Upper lobe of left lung (tissue), 6 donors: ENCODE measurements around the gene PELO. TPM values are rescaled to one million over a fixed set of nuclear protein-coding genes. Genes with fewer than 3 reads are reported as not detected.
A peak's percentile ranks its signal among the peaks of the same experiment; 100 is the strongest.

Source experiments
- ATAC-seq, 2 donors: fragments of 200-7000 bp; cut with Tn5 transposase; one replicate each; pipeline ENCODE4 v1.9.1; 2022; ENCODE audit warnings: mild to moderate bottlenecking in 2 of 2, moderate library complexity in 2 of 2; ENCODE audit not compliant: low FRiP score in 2 of 2
- DNase-seq, 2 donors: peaks; one replicate each; pipeline ENCODE4 v3.0.0-alpha.2; 2019 to 2020
- H3K27ac ChIP-seq, 4 donors: fragments of 200-600 bp; sonication (generic); one replicate each; pipeline ENCODE4 v1.5.1; 2016 to 2019
- H3K27me3 ChIP-seq, 4 donors: fragments of 200-600 bp; sonication (generic); one replicate each; pipeline ENCODE4 v1.5.1; 2017 to 2019
- H3K36me3 ChIP-seq, 4 donors: fragments of 200-600 bp; sonication (generic); one replicate each; pipeline ENCODE4 v1.5.1; 2016 to 2019
- H3K4me1 ChIP-seq, 4 donors: fragments of 200-600 bp; sonication (generic); one replicate each; pipeline ENCODE4 v1.5.1; 2018 to 2019
- H3K4me3 ChIP-seq, 4 donors: fragments of 200-600 bp; sonication (generic); one replicate each; pipeline ENCODE4 v1.5.1; 2017 to 2019; ENCODE audit warnings: mild to moderate bottlenecking in 2 of 4, moderate library complexity in 1 of 4
- H3K9me3 ChIP-seq, 4 donors: fragments of 200-600 bp; sonication (generic); one replicate each; pipeline ENCODE4 v1.5.1; 2018 to 2019
- CTCF ChIP-seq, 6 experiments: fragments of 450-650 bp in 4 of 6; fragments of 200-600 bp in 2 of 6; sonication (generic) in 2 of 6; IDR thresholded peaks; one replicate each; pipeline ENCODE4 v1.5.1; 2016 to 2019; ENCODE audit warnings: antibody characterized with exemption in 6 of 6
- EP300 ChIP-seq, 4 donors: sonication (generic); formaldehyde crosslinking; IDR thresholded peaks; one replicate each; pipeline ENCODE4 v1.5.1; 2017; ENCODE audit warnings: antibody characterized with exemption in 4 of 4, control low read depth in 2 of 4
- POLR2A ChIP-seq, 4 donors: fragments of 450-650 bp; IDR thresholded peaks; one replicate each; pipeline ENCODE4 v1.5.1; 2016 to 2017; ENCODE audit warnings: antibody characterized with exemption in 4 of 4, mild to moderate bottlenecking in 2 of 4
- POLR2AphosphoS5 ChIP-seq, 2 donors: sonication (generic); formaldehyde crosslinking; IDR thresholded peaks; one replicate each; pipeline ENCODE4 v1.5.1; 2017; ENCODE audit warnings: antibody characterized with exemption in 2 of 2
- WGBS, 2 donors: methylation state at CpG; one replicate each; pipeline ENCODE4 v1.1.5; 2017 to 2018; 5-methylcytosine and 5-hydroxymethylcytosine counted together
- total RNA-seq, 6 donors: library from RNA; depleted of rRNA in 4 of 6; stranded (reverse); fragments of >200 nt in 4 of 6; gene quantifications; one replicate each; pipeline versions ENCODE4 v1.1.0 to v1.2.1, GENCODE V29; 2016 to 2021
- donor health status: DM: no; HTN: no; CAD: no; lungs with moderate emphysema.
- donor health status: DM: no; HTN: yes; CAD: no; lungs with severe emphysema.

PELO gene, protein sequence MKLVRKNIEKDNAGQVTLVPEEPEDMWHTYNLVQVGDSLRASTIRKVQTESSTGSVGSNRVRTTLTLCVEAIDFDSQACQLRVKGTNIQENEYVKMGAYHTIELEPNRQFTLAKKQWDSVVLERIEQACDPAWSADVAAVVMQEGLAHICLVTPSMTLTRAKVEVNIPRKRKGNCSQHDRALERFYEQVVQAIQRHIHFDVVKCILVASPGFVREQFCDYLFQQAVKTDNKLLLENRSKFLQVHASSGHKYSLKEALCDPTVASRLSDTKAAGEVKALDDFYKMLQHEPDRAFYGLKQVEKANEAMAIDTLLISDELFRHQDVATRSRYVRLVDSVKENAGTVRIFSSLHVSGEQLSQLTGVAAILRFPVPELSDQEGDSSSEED
- total RNA-seq: 10 to 100 TPM; 15.0 to 42.3 (median 28.7) TPM

DNA sequence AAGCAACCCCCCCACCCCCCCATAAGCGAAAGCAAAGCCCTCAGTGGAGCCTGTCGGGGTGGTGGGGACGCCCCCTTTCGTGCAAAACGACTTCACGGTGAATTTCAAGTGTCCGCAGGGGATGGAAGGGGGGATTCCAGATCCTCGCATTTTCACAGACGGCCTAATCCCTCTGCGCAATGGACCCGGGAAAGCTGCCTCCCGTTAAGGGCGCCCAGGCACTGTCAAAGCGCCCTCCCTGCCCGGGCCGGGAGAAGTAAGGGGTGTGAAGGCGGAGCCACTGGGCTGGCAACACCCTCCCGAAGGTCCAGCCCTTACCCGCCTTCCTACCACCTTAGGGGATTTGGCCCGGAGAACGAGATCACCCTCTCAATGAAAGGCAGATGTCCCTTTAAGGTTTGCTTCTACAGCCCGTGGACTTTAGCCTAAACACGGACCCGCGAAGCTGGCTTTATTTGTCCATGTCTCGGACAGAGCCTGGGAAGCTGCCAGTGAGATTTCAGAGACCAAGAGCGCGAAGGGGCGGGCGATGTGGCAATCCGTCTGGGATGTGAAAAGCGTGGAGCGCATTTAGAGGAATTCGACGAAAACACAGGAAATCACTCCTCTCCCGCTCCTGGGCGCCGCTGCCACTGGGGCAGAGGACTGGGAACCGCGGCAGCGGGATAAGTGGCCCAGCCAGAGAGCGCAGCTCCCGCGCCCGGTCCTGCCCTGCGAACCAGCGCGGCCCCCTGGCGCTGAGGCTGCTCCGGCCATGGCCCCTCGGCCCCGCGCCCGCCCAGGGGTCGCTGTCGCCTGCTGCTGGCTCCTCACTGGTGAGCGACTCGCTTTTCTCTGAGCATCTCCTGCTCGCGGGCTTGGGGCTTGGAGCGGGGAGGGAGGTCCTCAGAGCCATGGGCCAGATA is at the start of gene PELO, which contains the start of gene ITGA1:
PELO (plus strand) TSS at position 317 of the 905 bp plus-strand sequence. CDS start 12,479 bp downstream, outside the sequence.
ITGA1 (plus strand) TSS at position 317 of the 905 bp plus-strand sequence; CDS start at position 755, 438 bp downstream.
- DNase-seq (peak; percentile 81 to 92), ATAC-seq (peak; percentile 90 to 94)
- TF ChIP-seq POLR2AphosphoS5 (IDR thresholded peaks at IDR 0.05) (peak; percentile 11 to 63), EP300 (IDR thresholded peaks at IDR 0.05) (no peak), POLR2A (IDR thresholded peaks at IDR 0.05) (peak in 3 of 4 donors; percentile 45 to 61 (median 50)), CTCF (IDR thresholded peaks at IDR 0.05) (peak; percentile 19 to 75 (median 52))
- Histone ChIP-seq H3K4me1 (peaks cover 7 to 21% (median 11%) of the 10 kb centered on the region in 4 donors), H3K4me3 (peak within 1 kb of the TSS; percentile 51 to 81 (median 61)), H3K36me3 (no peaks in the 10 kb centered on the region), H3K27me3 (no peaks in the 10 kb centered on the region), H3K9me3 (no peaks in the 10 kb centered on the region), H3K27ac (peak within 1 kb of the TSS; percentile 88 to 94 (median 89))
- WGBS, 2 donors: 0 to 1% methylated on average over 25 to 60 of the region's 61 CpGs

GRCh38 chr5:52738095-52738506 is 49.6 kb upstream of the PELO start:
- H3K4me3 ChIP-seq: no peak overlapping the region
- no peaks in the 10 kb centered on the region for H3K27me3 ChIP-seq
- H3K9me3 ChIP-seq: no peaks in the 10 kb centered on the region
- H3K36me3 ChIP-seq: no peaks in the 10 kb centered on the region
- no peak for ATAC-seq
- no peak overlapping the region for H3K27ac ChIP-seq
- DNase-seq: no peak
- peaks cover 0 to 7% (median 4%) of the 10 kb centered on the region in 4 donors for H3K4me1 ChIP-seq
- TF ChIP-seq POLR2AphosphoS5 (IDR thresholded peaks at IDR 0.05): no peak
- no peak for TF ChIP-seq POLR2A (IDR thresholded peaks at IDR 0.05)
- no peak for TF ChIP-seq CTCF (IDR thresholded peaks at IDR 0.05)
- no peak for TF ChIP-seq EP300 (IDR thresholded peaks at IDR 0.05)

DNA sequence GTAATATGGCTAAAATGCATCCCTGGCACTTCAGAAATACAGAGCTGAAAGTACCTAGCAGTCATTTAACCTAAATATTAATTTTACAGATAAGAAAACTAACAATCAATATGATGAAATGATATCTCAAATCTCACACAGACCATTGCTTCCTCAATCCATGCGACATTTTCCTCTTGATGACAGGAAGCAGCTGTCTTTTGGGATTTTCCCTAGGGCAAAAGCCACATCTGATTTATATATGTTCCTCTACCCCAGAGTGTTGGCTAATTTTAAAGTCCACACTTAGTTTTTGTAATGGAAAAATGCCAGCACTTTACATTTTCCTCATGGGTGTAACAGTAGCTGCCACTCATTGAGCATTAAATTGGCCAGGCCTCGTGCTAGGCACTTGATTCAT is 47.7 kb upstream of the PELO start:
- DNase-seq (no peak), ATAC-seq (no peak)
- H3K36me3 ChIP-seq: no peaks in the 10 kb centered on the region
- no peak overlapping the region for H3K27ac ChIP-seq
- no peaks in the 10 kb centered on the region for H3K9me3 ChIP-seq
- WGBS, 2 donors: 53 to 62% methylated on average over 2 of the region's 2 CpGs
- no peak for TF ChIP-seq CTCF (IDR thresholded peaks at IDR 0.05)
- no peak for TF ChIP-seq POLR2A (IDR thresholded peaks at IDR 0.05)
- no peak overlapping the region for H3K4me3 ChIP-seq
- peaks cover 8 to 22% (median 12%) of the 10 kb centered on the region in 4 donors for H3K4me1 ChIP-seq
- H3K27me3 ChIP-seq: no peaks in the 10 kb centered on the region

- H3K27me3 ChIP-seq: no peaks in the 10 kb centered on the region
- no peak for TF ChIP-seq CTCF (IDR thresholded peaks at IDR 0.05)
- no peak for TF ChIP-seq POLR2AphosphoS5 (IDR thresholded peaks at IDR 0.05)
- no peak for TF ChIP-seq POLR2A (IDR thresholded peaks at IDR 0.05)
- TF ChIP-seq EP300 (IDR thresholded peaks at IDR 0.05): no peak
- H3K27ac ChIP-seq: no peak overlapping the region
- ATAC-seq: no peak
- H3K4me1 ChIP-seq: peaks cover 8 to 22% (median 12%) of the 10 kb centered on the region in 4 donors
- 54 to 69% methylated on average over 2 of the region's 2 CpGs for WGBS, 2 donors
- H3K36me3 ChIP-seq: no peaks in the 10 kb centered on the region
- no peak overlapping the region for H3K4me3 ChIP-seq
- H3K9me3 ChIP-seq: no peaks in the 10 kb centered on the region
- DNase-seq: no peak
Measured at GRCh38 chr5:52743012-52743411, 44.7 kb upstream of the PELO start.
